IPS-18c (cell line): ENCODE measurements around the gene LMNTD2.
"Not testable (repeated sequence)": the region's sequence is repeated elsewhere in the genome, so short reads cannot be mapped to it uniquely, and the experiment has no call there.

Source experiments
- H3K4me3 ChIP-seq: 2 replicates; pipeline ENCODE4 v1.7.0; 2013; ENCODE audit warnings: low read depth, mild to moderate bottlenecking, low read length, moderate library complexity; ENCODE audit not compliant: insufficient read depth
- H3K9me3 ChIP-seq: one replicate; pipeline ENCODE4 v1.6.1; 2013; ENCODE audit warnings: mild to moderate bottlenecking, low read length, moderate library complexity; ENCODE audit not compliant: control insufficient read depth, insufficient read depth

LMNTD2 gene

GRCh38 chr11:532986-533585, 27.5 kb downstream of the LMNTD2 start:
- no peak overlapping the region for H3K4me3 ChIP-seq
- H3K9me3 ChIP-seq: no peaks in the 10 kb centered on the region

- no peaks in the 10 kb centered on the region for H3K9me3 ChIP-seq
- H3K4me3 ChIP-seq: no peak overlapping the region
These were observed 28.0 kb downstream of the LMNTD2 start for GRCh38 chr11:532527-532985.

- H3K4me3 ChIP-seq: no peak overlapping the region
- H3K9me3 ChIP-seq: no peaks in the 10 kb centered on the region
These were observed 28.5 kb downstream of the LMNTD2 start for GRCh38 chr11:531919-532526.

GRCh38 chr11:530960-531831, 29.3 kb downstream of the LMNTD2 start:
- no peaks in the 10 kb centered on the region for H3K9me3 ChIP-seq
- no peak overlapping the region for H3K4me3 ChIP-seq

- Histone ChIP-seq H3K4me3 (no peak overlapping the region), H3K9me3 (no peaks in the 10 kb centered on the region)
These were observed 30.7 kb downstream of the LMNTD2 start for GRCh38 chr11:529728-530411.

- Histone ChIP-seq H3K9me3 (no peaks in the 10 kb centered on the region), H3K4me3 (no peak overlapping the region)
These were observed 31.5 kb downstream of the LMNTD2 start for GRCh38 chr11:528815-529727.

- H3K9me3 ChIP-seq: no peaks in the 10 kb centered on the region
- H3K4me3 ChIP-seq: no peak overlapping the region
These were observed 32.2 kb downstream of the LMNTD2 start for GRCh38 chr11:528166-528814.

GRCh38 chr11:526192-526591, 34.3 kb downstream of the LMNTD2 start:
- Histone ChIP-seq H3K9me3 (no peaks in the 10 kb centered on the region), H3K4me3 (no peak overlapping the region)

- Histone ChIP-seq H3K4me3 (no peak overlapping the region), H3K9me3 (peaks cover 8% of the 10 kb centered on the region)
These were observed 39.3 kb downstream of the LMNTD2 start for GRCh38 chr11:521177-521688.

- Histone ChIP-seq H3K4me3 (no peak overlapping the region), H3K9me3 (peaks cover 8% of the 10 kb centered on the region)
These were observed 39.9 kb downstream of the LMNTD2 start for GRCh38 chr11:520428-521176.

GRCh38 chr11:518463-519202, 41.9 kb downstream of the LMNTD2 start:
- Histone ChIP-seq H3K4me3 (peak overlapping the region; percentile 24; the same call in 1 of the 2 replicates), H3K9me3 (peaks cover 8% of the 10 kb centered on the region)

GRCh38 chr11:516918-517685, 43.4 kb downstream of the LMNTD2 start:
- not testable (repeated sequence) for H3K4me3 ChIP-seq, H3K9me3 ChIP-seq

- peaks cover 8% of the 10 kb centered on the region for H3K9me3 ChIP-seq
- H3K4me3 ChIP-seq: no peak overlapping the region
These were observed 44.1 kb downstream of the LMNTD2 start for GRCh38 chr11:516400-516799.

- Histone ChIP-seq H3K9me3 (peaks cover 8% of the 10 kb centered on the region), H3K4me3 (no peak overlapping the region)
These were observed 45.4 kb downstream of the LMNTD2 start for GRCh38 chr11:515131-515530.
